Measurements from ENCODE around the gene TLK2.
"Not testable (repeated sequence)": the region's sequence is repeated elsewhere in the genome, so short reads cannot be mapped to it uniquely, and the experiment has no call there.

The TLK2 gene

DNA sequence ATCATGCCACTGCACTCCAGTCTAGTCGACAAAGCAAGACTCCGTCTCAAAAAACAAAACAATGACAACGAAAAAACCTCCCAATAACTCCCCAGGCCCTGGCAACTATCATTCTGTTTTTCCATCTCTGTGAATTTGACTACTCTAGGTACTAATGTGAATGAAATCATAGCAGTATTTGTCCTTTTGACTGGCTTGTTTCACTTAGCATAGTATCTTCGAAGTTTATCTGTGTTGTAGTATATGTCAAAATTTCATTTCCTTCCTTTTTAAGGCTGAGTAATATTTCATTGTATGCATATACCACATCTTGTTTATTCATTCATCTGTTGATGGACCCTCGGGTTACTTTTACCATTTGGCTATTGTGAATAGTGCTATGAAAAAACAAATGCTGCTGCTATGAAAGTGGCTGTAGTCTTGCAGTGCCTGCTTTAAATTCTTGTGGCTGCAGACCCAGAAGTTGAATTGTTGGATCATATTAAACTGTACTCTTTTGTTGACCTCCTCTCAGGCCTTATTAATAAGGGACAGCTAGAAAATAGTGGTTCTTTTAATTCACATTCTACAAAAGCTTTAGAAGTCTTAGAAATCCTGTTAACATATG is 14.5 kb downstream of the TLK2 start:
- H3K9me3 ChIP-seq (ENCODE audit: control insufficient read depth, low read depth, low read length); H3K9ac ChIP-seq (ENCODE audit: low read length); H3K27ac ChIP-seq (ENCODE audit: low read length); H3K4me1 ChIP-seq (ENCODE audit: control insufficient read depth, low read depth, low read length); H3K27me3 ChIP-seq (ENCODE audit: control insufficient read depth, insufficient read depth, low read length); H3K4me3 ChIP-seq (ENCODE audit: low read length); H3K36me3 ChIP-seq (ENCODE audit: control insufficient read depth, low read depth, low read length): not testable (repeated sequence)

DNA sequence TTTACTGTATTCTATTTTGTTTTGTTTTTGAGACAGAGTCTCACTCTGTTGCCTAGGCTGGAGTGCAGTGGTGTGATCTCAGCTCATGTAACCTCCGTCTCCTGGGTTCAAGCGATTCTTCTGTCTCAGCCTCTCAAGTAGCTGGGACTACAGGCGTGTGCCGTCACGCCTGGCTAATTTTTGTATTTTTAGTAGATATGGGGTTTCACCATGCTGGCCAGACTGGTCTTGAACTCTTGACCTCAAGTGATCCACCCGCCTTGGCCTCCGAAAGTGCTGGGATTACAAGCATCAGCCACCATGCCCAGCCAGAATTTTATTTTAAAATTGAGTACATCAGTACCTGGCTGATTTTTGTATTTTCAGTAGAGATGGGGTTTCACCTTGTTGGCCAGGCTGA is 15.4 kb downstream of the TLK2 start:
- not testable (repeated sequence) for H3K4me3 ChIP-seq (ENCODE audit: low read length); H3K36me3 ChIP-seq (ENCODE audit: control insufficient read depth, low read depth, low read length); H3K9me3 ChIP-seq (ENCODE audit: control insufficient read depth, low read depth, low read length); H3K27ac ChIP-seq (ENCODE audit: low read length); H3K27me3 ChIP-seq (ENCODE audit: control insufficient read depth, insufficient read depth, low read length); H3K9ac ChIP-seq (ENCODE audit: low read length); H3K4me1 ChIP-seq (ENCODE audit: control insufficient read depth, low read depth, low read length)

DNA sequence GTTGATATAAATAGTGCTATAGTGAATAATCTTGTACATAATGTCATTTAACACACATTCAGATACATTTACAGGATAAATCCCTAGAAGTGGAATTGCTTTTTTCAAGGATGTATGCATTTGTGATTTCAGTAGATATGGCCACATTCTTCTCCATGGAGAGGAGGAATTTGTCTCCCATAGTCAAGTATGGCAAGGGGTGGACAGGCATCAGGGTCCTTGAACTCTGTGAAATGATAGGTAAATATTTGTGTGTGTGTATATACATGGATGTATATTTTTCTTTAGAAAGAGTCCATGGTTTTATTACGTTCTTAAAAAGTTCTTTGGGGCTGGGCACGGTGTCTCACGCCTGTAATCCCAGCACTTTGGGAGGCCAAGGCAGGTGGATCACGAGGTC is 17.7 kb downstream of the TLK2 start:
- not testable (repeated sequence) for H3K27me3 ChIP-seq (ENCODE audit: control insufficient read depth, insufficient read depth, low read length); H3K9ac ChIP-seq (ENCODE audit: low read length); H3K4me3 ChIP-seq (ENCODE audit: low read length); H3K36me3 ChIP-seq (ENCODE audit: control insufficient read depth, low read depth, low read length); H3K9me3 ChIP-seq (ENCODE audit: control insufficient read depth, low read depth, low read length); H3K4me1 ChIP-seq (ENCODE audit: control insufficient read depth, low read depth, low read length); H3K27ac ChIP-seq (ENCODE audit: low read length)

DNA sequence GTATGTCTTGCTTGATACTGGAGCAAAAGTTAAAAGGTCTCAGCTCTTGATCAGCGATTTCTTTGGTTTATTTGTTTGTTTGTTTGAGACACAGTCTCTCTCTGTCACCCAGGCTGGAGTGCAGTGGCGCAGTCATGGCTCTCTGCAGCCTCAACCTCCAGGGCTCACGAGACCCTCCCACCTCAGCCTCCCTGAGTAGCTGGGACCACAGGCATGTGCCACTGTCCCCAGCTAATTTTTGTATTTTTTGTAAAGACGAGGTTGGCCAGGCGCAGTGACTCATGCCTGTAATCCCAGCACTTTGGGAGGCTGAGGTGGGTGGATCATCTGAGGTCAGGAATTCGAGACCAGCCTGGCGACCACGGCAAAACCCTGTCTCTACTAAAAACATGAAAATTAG is 20.2 kb downstream of the TLK2 start:
- not testable (repeated sequence) for H3K4me3 ChIP-seq (ENCODE audit: low read length); H3K4me1 ChIP-seq (ENCODE audit: control insufficient read depth, low read depth, low read length); H3K27me3 ChIP-seq (ENCODE audit: control insufficient read depth, insufficient read depth, low read length); H3K9ac ChIP-seq (ENCODE audit: low read length); H3K9me3 ChIP-seq (ENCODE audit: control insufficient read depth, low read depth, low read length); H3K36me3 ChIP-seq (ENCODE audit: control insufficient read depth, low read depth, low read length); H3K27ac ChIP-seq (ENCODE audit: low read length)

DNA sequence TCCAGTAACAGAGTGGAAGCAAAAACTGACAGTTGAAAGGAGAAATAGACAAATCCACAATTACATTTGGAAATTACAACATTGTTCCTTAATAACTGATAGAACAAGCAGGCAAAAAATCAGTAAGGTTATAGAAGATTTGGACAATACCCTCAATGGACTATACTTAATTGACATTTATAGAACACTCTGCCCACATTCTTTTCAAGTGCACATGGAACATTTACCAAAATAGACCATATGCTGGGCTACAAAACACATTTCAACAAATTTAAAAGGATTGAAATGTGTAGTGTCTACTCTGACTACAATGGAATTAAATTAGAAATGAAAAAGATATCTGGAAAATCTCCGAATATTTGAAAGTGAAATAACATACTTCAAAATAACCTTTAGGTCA is 21.8 kb downstream of the TLK2 start:
- H3K36me3 ChIP-seq (ENCODE audit: control insufficient read depth, low read depth, low read length); H3K9ac ChIP-seq (ENCODE audit: low read length); H3K4me3 ChIP-seq (ENCODE audit: low read length); H3K27ac ChIP-seq (ENCODE audit: low read length); H3K9me3 ChIP-seq (ENCODE audit: control insufficient read depth, low read depth, low read length); H3K27me3 ChIP-seq (ENCODE audit: control insufficient read depth, insufficient read depth, low read length); H3K4me1 ChIP-seq (ENCODE audit: control insufficient read depth, low read depth, low read length): not testable (repeated sequence)

DNA sequence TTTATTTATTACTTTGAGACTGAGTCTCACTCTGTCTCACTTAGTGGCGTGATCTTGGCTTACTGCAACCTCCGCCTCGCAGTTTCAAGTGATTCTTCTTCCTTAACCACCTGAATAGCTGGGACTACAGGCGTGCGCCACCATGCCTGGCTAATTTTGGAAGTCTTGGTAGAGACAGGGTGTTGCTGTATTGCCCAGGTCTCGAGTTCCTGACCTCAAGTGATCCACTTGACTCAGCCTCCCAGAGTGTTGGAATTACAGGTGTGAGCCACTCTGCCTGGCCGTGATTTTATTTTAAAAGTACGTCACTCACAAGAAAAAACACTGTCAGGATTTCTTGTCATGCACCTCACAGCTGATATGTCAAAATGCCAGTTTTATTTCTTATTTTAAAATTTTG is 26.2 kb downstream of the TLK2 start:
- not testable (repeated sequence) for H3K27ac ChIP-seq (ENCODE audit: low read length); H3K9me3 ChIP-seq (ENCODE audit: control insufficient read depth, low read depth, low read length)

DNA sequence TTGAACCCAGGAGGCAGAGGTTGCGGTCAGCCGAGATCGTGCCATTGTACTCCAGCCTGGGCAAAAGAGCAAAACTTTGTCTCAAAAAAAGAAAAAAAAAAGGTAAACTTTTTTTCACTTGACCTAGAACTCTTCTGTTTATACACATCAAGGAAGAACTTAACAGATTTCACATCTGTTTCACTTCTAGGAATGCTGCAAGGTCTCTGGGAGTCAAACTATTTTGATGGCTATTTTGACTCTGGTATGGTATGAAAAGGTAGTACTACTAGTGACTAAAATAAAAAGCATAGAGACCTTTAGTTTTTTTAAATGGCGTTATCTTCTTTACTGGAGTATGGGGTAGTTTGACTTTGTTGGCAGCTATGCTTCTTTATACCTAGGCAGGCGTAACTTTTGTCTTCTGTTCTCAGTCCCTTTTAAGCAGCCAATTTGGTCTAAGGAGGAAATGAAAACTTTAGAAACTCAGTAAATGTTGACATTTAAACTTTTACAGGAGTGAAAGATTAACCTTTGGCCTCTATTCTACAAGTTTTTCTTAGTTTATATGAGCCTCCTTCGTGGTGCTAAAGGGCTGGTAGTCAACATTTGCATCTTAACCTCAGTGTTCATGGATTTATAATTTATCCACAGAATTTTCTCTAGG is 28.7 kb downstream of the TLK2 start:
- H3K4me1 ChIP-seq (ENCODE audit: control insufficient read depth, low read depth, low read length); H3K9ac ChIP-seq (ENCODE audit: low read length); H3K27ac ChIP-seq (ENCODE audit: low read length); H3K9me3 ChIP-seq (ENCODE audit: control insufficient read depth, low read depth, low read length); H3K27me3 ChIP-seq (ENCODE audit: control insufficient read depth, insufficient read depth, low read length); H3K36me3 ChIP-seq (ENCODE audit: control insufficient read depth, low read depth, low read length); H3K4me3 ChIP-seq (ENCODE audit: low read length): not testable (repeated sequence)

More for the DNA sequence above, 26.2 kb downstream of the TLK2 start:
- H3K27me3 ChIP-seq (ENCODE audit: control insufficient read depth, insufficient read depth, low read length); H3K9ac ChIP-seq (ENCODE audit: low read length); H3K4me3 ChIP-seq (ENCODE audit: low read length); H3K36me3 ChIP-seq (ENCODE audit: control insufficient read depth, low read depth, low read length); H3K4me1 ChIP-seq (ENCODE audit: control insufficient read depth, low read depth, low read length): not testable (repeated sequence)

DNA sequence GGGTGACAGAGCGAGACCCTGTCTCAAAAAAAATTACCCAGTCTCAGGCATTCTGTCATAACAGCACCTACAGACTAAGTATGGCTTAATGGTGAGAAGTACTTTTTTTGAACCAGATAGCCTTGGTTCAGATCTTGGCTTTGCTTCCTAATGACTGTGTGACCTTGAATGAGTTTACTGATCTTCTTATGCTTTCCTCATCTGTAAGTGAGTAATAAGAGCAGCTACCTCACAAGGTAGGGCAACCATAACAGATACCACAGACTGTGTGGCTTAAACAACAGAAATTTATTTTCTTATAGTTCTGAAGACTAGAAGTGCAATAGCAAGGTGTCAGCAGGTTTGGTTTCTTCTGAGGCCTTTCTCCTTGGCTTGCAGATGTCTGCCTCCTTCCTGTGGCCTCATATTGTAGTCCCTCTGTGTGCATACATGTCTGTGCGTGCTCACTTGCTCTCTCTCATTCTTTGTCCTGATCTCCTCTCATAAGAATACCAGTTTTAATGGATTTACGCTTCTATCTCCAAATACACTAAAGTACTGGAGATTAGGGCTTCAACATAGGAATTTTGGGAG is 31.7 kb downstream of the TLK2 start:
- H3K4me3 ChIP-seq (ENCODE audit: low read length); H3K27me3 ChIP-seq (ENCODE audit: control insufficient read depth, insufficient read depth, low read length); H3K36me3 ChIP-seq (ENCODE audit: control insufficient read depth, low read depth, low read length); H3K4me1 ChIP-seq (ENCODE audit: control insufficient read depth, low read depth, low read length); H3K9ac ChIP-seq (ENCODE audit: low read length); H3K9me3 ChIP-seq (ENCODE audit: control insufficient read depth, low read depth, low read length); H3K27ac ChIP-seq (ENCODE audit: low read length): not testable (repeated sequence)

DNA sequence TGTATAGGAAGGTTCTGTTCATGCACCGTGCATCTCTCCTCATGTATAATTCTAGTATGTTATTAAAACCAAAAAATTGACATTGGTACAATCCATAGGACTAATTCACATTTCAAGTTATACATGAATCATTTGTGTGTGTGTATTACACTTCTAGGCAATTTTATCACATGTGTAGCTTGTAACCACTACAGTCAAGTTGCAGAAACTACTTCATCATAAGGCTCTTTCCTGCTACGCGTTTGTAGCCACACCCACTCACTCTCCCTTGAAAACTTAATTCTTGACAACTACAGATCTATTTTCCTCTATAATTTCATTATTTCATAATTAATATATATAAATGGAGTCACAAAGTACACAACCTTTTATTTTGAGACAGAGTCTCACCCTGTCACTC is 32.4 kb downstream of the TLK2 start:
- not testable (repeated sequence) for H3K27ac ChIP-seq (ENCODE audit: low read length); H3K36me3 ChIP-seq (ENCODE audit: control insufficient read depth, low read depth, low read length); H3K9me3 ChIP-seq (ENCODE audit: control insufficient read depth, low read depth, low read length); H3K4me1 ChIP-seq (ENCODE audit: control insufficient read depth, low read depth, low read length); H3K9ac ChIP-seq (ENCODE audit: low read length); H3K4me3 ChIP-seq (ENCODE audit: low read length); H3K27me3 ChIP-seq (ENCODE audit: control insufficient read depth, insufficient read depth, low read length)

DNA sequence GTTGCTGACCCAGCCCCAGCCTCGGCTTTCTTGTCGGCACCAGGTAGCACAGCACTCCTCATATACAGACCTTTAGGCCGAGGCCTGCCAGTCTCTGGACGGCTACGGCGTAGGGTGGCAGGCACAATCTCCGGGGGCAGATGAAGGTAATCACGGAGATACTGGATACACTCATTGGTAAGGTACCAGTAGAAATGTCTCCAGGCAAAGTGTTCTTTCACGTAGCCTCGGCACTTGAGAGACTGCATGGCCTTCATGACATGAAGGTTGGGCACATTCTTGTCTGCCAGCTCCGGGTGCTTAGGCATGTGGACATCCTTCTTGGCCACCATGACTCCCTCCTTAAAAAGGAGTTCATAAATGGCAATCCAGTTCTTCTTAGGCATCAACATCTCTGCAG is 37.8 kb downstream of the TLK2 start:
- H3K9me3 ChIP-seq (ENCODE audit: control insufficient read depth, low read depth, low read length); H3K27me3 ChIP-seq (ENCODE audit: control insufficient read depth, insufficient read depth, low read length); H3K4me3 ChIP-seq (ENCODE audit: low read length); H3K27ac ChIP-seq (ENCODE audit: low read length); H3K4me1 ChIP-seq (ENCODE audit: control insufficient read depth, low read depth, low read length); H3K9ac ChIP-seq (ENCODE audit: low read length); H3K36me3 ChIP-seq (ENCODE audit: control insufficient read depth, low read depth, low read length): not testable (repeated sequence)

DNA sequence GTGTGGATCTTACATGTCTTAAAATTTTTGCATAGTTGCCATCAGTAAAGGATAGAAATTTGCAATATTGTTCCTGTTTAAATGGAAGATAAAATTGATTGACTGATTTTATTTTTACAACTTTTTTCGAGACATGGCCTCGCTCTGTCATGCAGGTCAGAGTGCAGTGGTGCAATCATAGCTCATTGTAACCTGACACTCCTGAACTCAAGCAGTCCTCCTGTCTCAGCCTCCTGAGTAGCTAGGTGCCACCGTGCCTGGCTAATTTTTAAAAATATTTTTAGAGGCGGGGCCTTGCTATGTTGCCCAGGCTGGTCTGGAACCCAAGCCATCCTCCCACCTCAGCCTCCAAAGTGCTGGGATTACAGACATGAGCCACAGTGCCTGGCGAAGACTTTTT is 42.7 kb downstream of the TLK2 start:
- not testable (repeated sequence) for H3K4me1 ChIP-seq (ENCODE audit: control insufficient read depth, low read depth, low read length); H3K27me3 ChIP-seq (ENCODE audit: control insufficient read depth, insufficient read depth, low read length); H3K9me3 ChIP-seq (ENCODE audit: control insufficient read depth, low read depth, low read length); H3K9ac ChIP-seq (ENCODE audit: low read length); H3K27ac ChIP-seq (ENCODE audit: low read length); H3K36me3 ChIP-seq (ENCODE audit: control insufficient read depth, low read depth, low read length); H3K4me3 ChIP-seq (ENCODE audit: low read length)

DNA sequence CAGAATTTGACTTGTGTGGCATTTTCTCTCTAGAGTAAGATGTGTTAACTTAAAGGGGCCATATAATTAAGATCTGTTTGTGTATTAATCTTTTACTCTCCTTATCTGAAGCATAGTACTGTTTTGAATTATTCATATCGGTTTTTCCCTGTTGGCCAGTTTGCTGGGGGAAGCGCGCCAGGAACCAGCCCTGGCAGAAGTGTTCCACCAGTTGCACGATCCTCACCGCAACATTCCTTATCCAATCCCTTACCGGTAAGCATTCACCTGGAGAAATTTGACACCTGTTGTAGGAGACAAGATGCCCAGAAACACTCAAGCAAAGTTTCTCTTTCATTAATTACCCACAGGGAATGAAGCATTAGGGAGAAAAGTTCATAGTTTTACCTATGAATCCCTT is 45.5 kb downstream of the TLK2 start:
- H3K27me3 ChIP-seq (ENCODE audit: control insufficient read depth, insufficient read depth, low read length); H3K36me3 ChIP-seq (ENCODE audit: control insufficient read depth, low read depth, low read length); H3K9me3 ChIP-seq (ENCODE audit: control insufficient read depth, low read depth, low read length); H3K4me3 ChIP-seq (ENCODE audit: low read length); H3K4me1 ChIP-seq (ENCODE audit: control insufficient read depth, low read depth, low read length); H3K9ac ChIP-seq (ENCODE audit: low read length); H3K27ac ChIP-seq (ENCODE audit: low read length): not testable (repeated sequence)

Data from iPS-18a (cell line).